ENCODE data around the gene GPR65. TPM values are rescaled to one million over a fixed set of nuclear protein-coding genes. Genes with fewer than 3 reads are reported as not detected.

The GPR65 gene
- total RNA-seq (ENCODE audit: insufficient read depth, low replicate concordance) = 2.4 TPM

- no peak for DNase-seq (ENCODE audit: low spot score)
These were observed at the start of gene GPR65 for GRCh38 chr14:88005050-88005481. Gene GPR65, plus strand, starts transcription at chr14:88005135. Its CDS starts 5,713 bp downstream, at chr14:88010848.

GRCh38 chr14:87955501-87955900 lies 49.4 kb upstream of the GPR65 start:
- DNase-seq (ENCODE audit: low spot score) = no peak

- DNase-seq (ENCODE audit: low spot score) = no peak
These were observed 44.7 kb upstream of the GPR65 start for GRCh38 chr14:87960013-87960787.

GRCh38 chr14:87961246-87961645 lies 43.7 kb upstream of the GPR65 start:
- no peak for DNase-seq (ENCODE audit: low spot score)

- DNase-seq (ENCODE audit: low spot score) = no peak
These were observed 38.1 kb upstream of the GPR65 start for GRCh38 chr14:87966816-87967215.

GRCh38 chr14:87967496-87967895 lies 37.4 kb upstream of the GPR65 start:
- no peak for DNase-seq (ENCODE audit: low spot score)

GRCh38 chr14:87971010-87971409 lies 33.9 kb upstream of the GPR65 start:
- no peak for DNase-seq (ENCODE audit: low spot score)

- DNase-seq (ENCODE audit: low spot score) = no peak
These were observed 29.3 kb upstream of the GPR65 start for GRCh38 chr14:87975636-87976035.

- DNase-seq (ENCODE audit: low spot score) = no peak
These were observed 25.2 kb upstream of the GPR65 start for GRCh38 chr14:87979689-87980088.

GRCh38 chr14:87989221-87989955 lies 15.5 kb upstream of the GPR65 start:
- no peak for DNase-seq (ENCODE audit: low spot score)

- DNase-seq (ENCODE audit: low spot score) = no peak
These were observed 15.0 kb upstream of the GPR65 start for GRCh38 chr14:87989956-87990299.

GRCh38 chr14:87990682-87991081 lies 14.3 kb upstream of the GPR65 start:
- DNase-seq (ENCODE audit: low spot score) = no peak

GRCh38 chr14:87992346-87992717 lies 12.6 kb upstream of the GPR65 start:
- no peak for DNase-seq (ENCODE audit: low spot score)

- DNase-seq (ENCODE audit: low spot score) = peak; percentile 96
These were observed 12.0 kb upstream of the GPR65 start, which contains the start of gene GALC for GRCh38 chr14:87992718-87993628. Gene GALC, minus strand, starts transcription at chr14:87993182. Its CDS starts 18 bp downstream, at chr14:87993164.

GRCh38 chr14:87994974-87995373 lies 10.0 kb upstream of the GPR65 start:
- DNase-seq (ENCODE audit: low spot score) = no peak

- DNase-seq (ENCODE audit: low spot score) = peak; percentile 21
These were observed 9.2 kb upstream of the GPR65 start for GRCh38 chr14:87995500-87996290.

- no peak for DNase-seq (ENCODE audit: low spot score)
These were observed 8.7 kb upstream of the GPR65 start for GRCh38 chr14:87996291-87996592.

- DNase-seq (ENCODE audit: low spot score) = no peak
These were observed 6.5 kb upstream of the GPR65 start for GRCh38 chr14:87998482-87998881.

- DNase-seq (ENCODE audit: low spot score) = no peak
These were observed 5.7 kb upstream of the GPR65 start for GRCh38 chr14:87999277-87999676.

- no peak for DNase-seq (ENCODE audit: low spot score)
These were observed 2.4 kb upstream of the GPR65 start for GRCh38 chr14:88002421-88003075.

- no peak for DNase-seq (ENCODE audit: low spot score)
These were observed 1.5 kb upstream of the GPR65 start for GRCh38 chr14:88003425-88003824.
